ENCODE results near the gene PEX14.

The PEX14 gene

GRCh38 chr1:10631811-10632593 is 157.3 kb downstream of the PEX14 start:
- Histone ChIP-seq H3K36me3 (peaks cover 22% of the 10 kb centered on the region), H3K9me3 (no peaks in the 10 kb centered on the region), H3K4me3 (ENCODE audit: low read depth in 1 of 2, low read length in 1 of 2) (no peak overlapping the region), H3K4me1 (ENCODE audit: control insufficient read depth in 1 of 2, insufficient read depth in 1 of 2, low read depth in 1 of 2, low read length in 1 of 2) (no peaks in the 10 kb centered on the region), H3K27me3 (peaks cover 21% of the 10 kb centered on the region), H3K27ac (no peak overlapping the region)
- no peak for TF ChIP-seq CTCF (IDR thresholded peaks at IDR 0.05)

GRCh38 chr1:10632691-10633090 is 157.9 kb downstream of the PEX14 start:
- H3K4me1 ChIP-seq (ENCODE audit: control insufficient read depth in 1 of 2, insufficient read depth in 1 of 2, low read depth in 1 of 2, low read length in 1 of 2) = no peaks in the 10 kb centered on the region
- no peak overlapping the region for H3K27ac ChIP-seq
- peaks cover 27% of the 10 kb centered on the region for H3K27me3 ChIP-seq
- no peak overlapping the region for H3K4me3 ChIP-seq (ENCODE audit: low read depth in 1 of 2, low read length in 1 of 2)
- peaks cover 22% of the 10 kb centered on the region for H3K36me3 ChIP-seq
- H3K9me3 ChIP-seq = no peaks in the 10 kb centered on the region
- no peak for TF ChIP-seq CTCF (IDR thresholded peaks at IDR 0.05)

DNA sequence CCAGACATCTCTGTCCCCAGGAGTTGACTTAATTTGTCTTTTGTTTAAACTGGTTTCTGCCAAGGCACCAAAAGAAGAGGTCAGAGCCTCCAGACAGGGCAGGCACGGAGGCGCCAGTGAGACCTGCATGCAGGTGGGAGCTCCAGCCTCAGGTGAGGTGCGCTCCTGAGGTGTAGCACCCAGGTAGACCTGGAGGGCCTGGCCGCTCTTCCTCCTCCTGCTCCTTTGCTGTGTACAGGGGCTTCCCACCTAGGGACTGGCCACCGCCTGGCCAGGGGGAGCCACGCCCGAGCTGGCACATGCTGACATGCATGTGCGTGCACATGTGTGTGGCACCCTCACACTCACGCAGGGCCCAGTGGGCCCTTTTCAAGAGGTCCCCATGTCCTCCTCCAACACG is 158.7 kb downstream of the PEX14 start:
- TF ChIP-seq CTCF (IDR thresholded peaks at IDR 0.05) = no peak
- Histone ChIP-seq H3K36me3 (peaks cover 22% of the 10 kb centered on the region), H3K4me3 (ENCODE audit: low read depth in 1 of 2, low read length in 1 of 2) (no peak overlapping the region), H3K4me1 (ENCODE audit: control insufficient read depth in 1 of 2, insufficient read depth in 1 of 2, low read depth in 1 of 2, low read length in 1 of 2) (no peaks in the 10 kb centered on the region), H3K27me3 (peaks cover 35% of the 10 kb centered on the region), H3K27ac (no peak overlapping the region), H3K9me3 (no peaks in the 10 kb centered on the region)

DNA sequence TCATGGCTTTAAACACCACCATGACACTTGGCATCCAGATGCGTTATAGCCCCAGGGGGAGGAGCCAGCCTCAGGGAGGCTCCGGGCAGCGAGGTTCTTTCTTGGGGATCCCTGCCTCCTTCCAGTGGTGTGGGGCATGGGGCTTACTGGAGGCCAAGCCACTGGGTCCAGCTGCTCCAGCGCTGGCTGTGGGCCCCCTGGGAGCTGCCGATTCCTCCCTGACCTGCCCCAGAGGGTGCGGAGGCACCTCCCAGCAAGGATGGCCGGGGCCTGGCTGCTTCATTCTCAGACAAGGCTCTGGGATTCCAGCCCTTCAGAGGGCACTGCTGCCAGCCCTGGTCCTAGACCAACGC is 159.3 kb downstream of the PEX14 start:
- no peak for TF ChIP-seq CTCF (IDR thresholded peaks at IDR 0.05)
- Histone ChIP-seq H3K4me1 (ENCODE audit: control insufficient read depth in 1 of 2, insufficient read depth in 1 of 2, low read depth in 1 of 2, low read length in 1 of 2) (no peaks in the 10 kb centered on the region), H3K27me3 (peaks cover 38% of the 10 kb centered on the region), H3K9me3 (no peaks in the 10 kb centered on the region), H3K27ac (no peak overlapping the region), H3K4me3 (ENCODE audit: low read depth in 1 of 2, low read length in 1 of 2) (no peak overlapping the region), H3K36me3 (peaks cover 22% of the 10 kb centered on the region)

DNA sequence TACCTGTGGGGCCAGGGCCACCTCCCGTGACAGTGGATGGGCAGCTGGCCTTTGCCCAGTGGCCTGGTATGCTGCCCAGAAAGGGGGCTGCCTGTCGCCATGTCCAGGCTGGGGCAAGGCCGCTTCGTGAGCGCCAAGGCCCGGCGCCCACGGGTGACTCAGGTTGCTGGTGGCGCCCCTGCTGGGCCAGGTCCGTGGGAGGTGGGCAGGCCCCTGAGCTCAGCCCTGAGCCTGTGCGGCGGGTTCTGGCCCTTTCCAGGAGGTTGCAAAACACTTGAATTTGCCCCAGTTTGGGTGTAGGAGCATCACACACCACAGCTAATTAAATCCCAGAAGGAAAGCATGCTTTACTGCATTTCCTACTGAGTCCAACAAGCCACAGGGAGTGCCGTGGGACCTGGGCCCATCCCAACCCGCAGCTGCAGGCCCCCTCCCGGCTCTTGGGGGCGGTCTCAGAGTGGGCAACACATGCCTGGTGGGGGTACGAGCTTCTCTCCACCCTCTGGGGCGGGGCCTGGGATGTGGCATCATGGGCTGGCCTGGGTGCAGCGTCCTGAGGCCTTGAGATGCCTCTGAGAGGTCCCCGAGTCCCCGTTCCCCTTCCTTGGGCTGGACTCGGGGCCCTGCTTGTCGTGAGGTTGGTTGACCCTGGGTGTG is 159.8 kb downstream of the PEX14 start:
- no peak for TF ChIP-seq CTCF (IDR thresholded peaks at IDR 0.05)
- Histone ChIP-seq H3K36me3 (peaks cover 24% of the 10 kb centered on the region), H3K27ac (no peak overlapping the region), H3K27me3 (peaks cover 42% of the 10 kb centered on the region), H3K4me3 (ENCODE audit: low read depth in 1 of 2, low read length in 1 of 2) (no peak overlapping the region), H3K9me3 (no peaks in the 10 kb centered on the region), H3K4me1 (ENCODE audit: control insufficient read depth in 1 of 2, insufficient read depth in 1 of 2, low read depth in 1 of 2, low read length in 1 of 2) (no peaks in the 10 kb centered on the region)
